AG04450 (cell line): Measurements from ENCODE around the gene PRKG1. TPM values are rescaled to one million over a fixed set of nuclear protein-coding genes. Genes with fewer than 3 reads are reported as not detected.
A peak's percentile ranks its signal among the peaks of the same experiment; 100 is the strongest.

Experiments
- CTCF ChIA-PET: fragments of 300-600, 350-600 bp; formaldehyde crosslinking; extraction: SDS; loops from one replicate; lab custom pipeline; 2022; ENCODE audit warnings: antibody characterized with exemption, inconsistent platforms; lab: Charles Lee
- POLR2A ChIA-PET: fragments of 350-600 bp; formaldehyde crosslinking; extraction: SDS; loops from one replicate; lab custom pipeline; 2021; ENCODE audit warnings: antibody characterized with exemption, inconsistent platforms; lab: Yijun Ruan, JAX
- DNase-seq: peaks from one replicate; pipeline ENCODE4 v3.0.0-alpha.2; 2011; ENCODE audit warnings: low read depth, low spot score
- H3K27ac ChIP-seq: one replicate; pipeline ENCODE4 v1.5.1; 2012; ENCODE audit warnings: low read depth, low read length, control low read depth
- H3K27me3 ChIP-seq: one replicate; pipeline ENCODE4 v1.6.0; 2012; ENCODE audit warnings: low read length; ENCODE audit not compliant: control insufficient read depth, insufficient read depth
- H3K4me3 ChIP-seq: 2 replicates; pipeline ENCODE4 v1.5.1; 2011; ENCODE audit warnings: mild to moderate bottlenecking, low read depth, low read length, control low read depth
- H3K9me3 ChIP-seq: 2 replicates; pipeline ENCODE4 v1.5.1; 2012; ENCODE audit warnings: low read length; ENCODE audit not compliant: control insufficient read depth, insufficient read depth
- polyA plus RNA-seq: library from polyadenylated mRNA; depleted of rRNA; stranded (reverse); fragments of >200 nt; gene quantifications from 2 replicates; pipeline ENCODE4 v1.2.3, GENCODE V29; 2011
- TF ChIP-seq, protein P1 (sequence below): IDR thresholded peaks from 2 replicates; pipeline ENCODE4 v1.5.1; 2011; ENCODE audit warnings: low read depth, low read length, control low read depth, inconsistent platforms

PRKG1 gene
- polyA plus RNA-seq, 1 experiment, result 19.0 TPM

DNA sequence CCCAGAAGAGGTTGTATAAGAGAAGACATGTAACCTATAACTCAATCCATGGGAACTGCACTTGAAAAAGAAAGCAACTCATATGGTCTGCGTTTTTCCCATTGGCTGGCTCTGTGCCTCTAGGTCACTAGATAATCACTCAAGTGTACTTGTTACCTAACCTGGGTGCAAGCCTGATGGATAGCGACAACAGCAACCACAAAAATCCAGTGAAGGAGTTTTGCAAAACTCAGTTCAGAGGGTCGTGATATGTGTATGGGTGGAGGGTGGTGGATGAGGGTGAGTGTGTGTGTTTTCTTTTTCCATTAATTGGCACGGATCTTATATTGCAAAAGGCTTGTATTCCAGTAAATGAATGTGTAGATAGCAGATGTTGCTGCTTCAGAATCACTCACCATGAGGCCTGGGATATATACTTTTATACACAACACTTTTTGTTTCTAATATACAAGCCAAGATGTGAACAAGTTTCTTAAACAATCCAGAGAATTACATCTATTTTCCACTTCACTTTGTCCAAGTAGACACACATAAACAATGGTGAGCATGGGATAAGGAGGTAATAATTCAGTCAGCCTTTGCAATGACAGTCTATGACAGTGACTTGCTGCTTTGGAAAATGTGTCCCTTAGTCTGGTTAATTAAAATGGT is 952.9 kb downstream of the PRKG1 start:
- peak; percentile 74 for DNase-seq
- no peaks in the 10 kb centered on the region for H3K9me3 ChIP-seq
- H3K27ac ChIP-seq, result peak overlapping the region; percentile 42
- CTCF ChIA-PET, result no interaction called here
- H3K27me3 ChIP-seq, result no peaks in the 10 kb centered on the region
- POLR2A ChIA-PET, result no interaction called here
- H3K4me3 ChIP-seq, result peak overlapping the region; percentile 39
- TF ChIP-seq, protein P1, sequence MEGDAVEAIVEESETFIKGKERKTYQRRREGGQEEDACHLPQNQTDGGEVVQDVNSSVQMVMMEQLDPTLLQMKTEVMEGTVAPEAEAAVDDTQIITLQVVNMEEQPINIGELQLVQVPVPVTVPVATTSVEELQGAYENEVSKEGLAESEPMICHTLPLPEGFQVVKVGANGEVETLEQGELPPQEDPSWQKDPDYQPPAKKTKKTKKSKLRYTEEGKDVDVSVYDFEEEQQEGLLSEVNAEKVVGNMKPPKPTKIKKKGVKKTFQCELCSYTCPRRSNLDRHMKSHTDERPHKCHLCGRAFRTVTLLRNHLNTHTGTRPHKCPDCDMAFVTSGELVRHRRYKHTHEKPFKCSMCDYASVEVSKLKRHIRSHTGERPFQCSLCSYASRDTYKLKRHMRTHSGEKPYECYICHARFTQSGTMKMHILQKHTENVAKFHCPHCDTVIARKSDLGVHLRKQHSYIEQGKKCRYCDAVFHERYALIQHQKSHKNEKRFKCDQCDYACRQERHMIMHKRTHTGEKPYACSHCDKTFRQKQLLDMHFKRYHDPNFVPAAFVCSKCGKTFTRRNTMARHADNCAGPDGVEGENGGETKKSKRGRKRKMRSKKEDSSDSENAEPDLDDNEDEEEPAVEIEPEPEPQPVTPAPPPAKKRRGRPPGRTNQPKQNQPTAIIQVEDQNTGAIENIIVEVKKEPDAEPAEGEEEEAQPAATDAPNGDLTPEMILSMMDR, result no peak

DNA sequence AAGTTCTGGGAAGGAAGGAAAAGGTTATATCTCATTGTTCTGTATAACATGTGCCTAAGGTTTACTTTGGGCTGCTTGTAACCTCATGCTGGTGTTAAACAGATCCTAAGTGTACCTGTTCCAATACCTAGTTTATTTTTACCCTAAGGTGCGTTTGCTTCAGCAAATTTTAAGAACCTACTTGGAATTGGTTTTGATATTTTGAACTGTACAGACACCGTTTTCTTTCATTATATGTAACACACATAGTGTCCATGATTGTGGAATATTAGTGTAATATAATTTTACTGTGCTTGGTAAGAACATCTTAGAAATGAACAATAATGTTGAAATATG is 954.2 kb downstream of the PRKG1 start:
- ChIA-PET CTCF (no interaction called here), POLR2A (no interaction called here)
- Histone ChIP-seq H3K4me3 (no peak overlapping the region), H3K27ac (no peak overlapping the region), H3K9me3 (no peaks in the 10 kb centered on the region), H3K27me3 (no peaks in the 10 kb centered on the region)
- TF ChIP-seq, protein P1, result no peak
- no peak for DNase-seq

DNA sequence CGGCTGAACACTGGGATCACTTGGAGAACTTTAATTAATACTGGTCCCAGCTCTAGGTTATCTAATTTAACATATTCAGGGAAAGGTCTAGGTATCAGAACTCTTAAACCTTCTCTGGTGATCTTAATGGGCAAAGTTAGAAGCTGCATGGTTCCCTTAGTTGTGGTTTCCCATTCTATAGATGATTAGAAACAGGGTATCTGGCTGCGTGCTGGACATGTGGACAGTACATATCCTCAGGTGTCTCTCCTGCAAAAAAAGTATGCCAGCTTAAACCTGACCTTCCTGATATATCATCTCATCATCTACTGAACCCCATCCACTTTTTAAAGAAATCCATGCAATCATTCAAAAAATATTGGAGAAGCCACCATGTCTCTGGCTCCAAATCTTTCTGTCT is 955.3 kb downstream of the PRKG1 start:
- no peak for DNase-seq
- ChIA-PET POLR2A (no interaction called here), CTCF (interaction anchor here (0.8 to 1.4 kb wide), 6 partner anchors 13 to 1019 kb away, joined by 3 to 6 read pairs (median 4); no protein-coding TSS in a partner anchor)

DNA sequence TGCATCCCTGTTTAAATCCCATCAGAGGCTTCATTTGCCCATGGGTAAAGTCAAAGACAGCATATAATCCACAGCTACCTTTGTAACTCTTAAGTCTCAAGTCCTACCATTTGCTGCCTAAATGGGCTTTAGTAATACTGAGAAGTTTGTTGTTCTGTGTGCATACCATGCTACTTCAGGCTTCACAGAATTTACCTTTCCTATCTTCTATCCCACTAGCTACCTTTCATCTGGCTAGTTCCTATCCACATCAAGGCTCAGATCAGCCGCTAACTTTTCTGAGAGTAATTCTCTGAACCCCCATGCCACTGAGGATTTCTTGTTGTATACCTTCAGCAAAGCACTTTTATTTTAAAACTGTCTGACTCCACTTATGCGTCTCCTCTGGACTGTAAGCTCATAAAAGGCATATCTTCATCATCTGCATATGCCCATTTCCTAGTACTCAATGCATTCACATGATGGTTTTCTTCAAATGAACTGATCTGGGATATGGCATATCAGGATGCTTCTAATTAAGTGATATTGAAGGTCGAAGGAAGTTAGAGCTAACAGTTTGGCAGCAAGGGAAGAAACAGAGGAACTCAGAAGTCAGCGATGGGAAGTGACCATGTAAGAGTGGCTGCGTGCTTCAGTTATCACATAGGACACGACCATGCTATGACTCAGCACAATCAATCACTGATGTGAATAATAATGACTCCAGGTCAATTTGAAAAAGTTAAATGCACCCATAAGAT is 955.9 kb downstream of the PRKG1 start:
- Histone ChIP-seq H3K27ac (no peak overlapping the region), H3K27me3 (no peaks in the 10 kb centered on the region), H3K9me3 (no peaks in the 10 kb centered on the region), H3K4me3 (no peak overlapping the region)
- TF ChIP-seq, protein P1, result no peak
- no peak for DNase-seq
- ChIA-PET POLR2A (no interaction called here), CTCF (interaction anchor here (1.0 to 1.4 kb wide), 4 partner anchors 25 to 967 kb away, joined by 3 to 6 read pairs (median 4); no protein-coding TSS in a partner anchor)

More for the DNA sequence above, 955.3 kb downstream of the PRKG1 start:
- no peak overlapping the region for H3K4me3 ChIP-seq
- H3K9me3 ChIP-seq, result no peaks in the 10 kb centered on the region
- no peak overlapping the region for H3K27ac ChIP-seq
- H3K27me3 ChIP-seq, result no peaks in the 10 kb centered on the region
- TF ChIP-seq, protein P1, result no peak

DNA sequence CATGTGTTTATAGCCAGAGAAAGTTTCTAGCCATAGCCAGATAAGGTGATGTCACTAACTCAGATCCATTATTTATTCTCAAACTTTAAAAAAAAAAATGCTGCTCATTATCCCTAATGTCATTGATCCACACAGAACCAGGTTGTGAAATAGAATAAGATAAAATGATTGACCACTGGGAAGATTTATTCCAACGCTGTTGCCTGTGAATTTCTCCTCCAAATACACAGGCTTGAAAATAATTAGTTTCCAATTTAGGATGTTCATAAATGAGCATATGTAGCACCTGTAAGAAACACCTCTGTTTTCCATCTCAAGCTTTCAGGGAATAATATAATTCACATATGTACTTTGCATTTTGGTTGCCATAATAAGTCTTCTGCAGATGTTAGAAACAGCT is 956.7 kb downstream of the PRKG1 start:
- H3K27me3 ChIP-seq, result no peaks in the 10 kb centered on the region
- CTCF ChIA-PET, result no interaction called here
- POLR2A ChIA-PET, result no interaction called here
- H3K9me3 ChIP-seq, result no peaks in the 10 kb centered on the region
- TF ChIP-seq, protein P1, result no peak
- H3K27ac ChIP-seq, result no peak overlapping the region
- no peak overlapping the region for H3K4me3 ChIP-seq
- DNase-seq, result no peak
